Measurements from ENCODE around the gene HBA2. TPM values are rescaled to one million over a fixed set of nuclear protein-coding genes. Genes with fewer than 3 reads are reported as not detected.

The HBA2 gene
- total RNA-seq, 5 donors from 2014 or later (not counting 1 experiment from before 2014, with no cell fraction given): 13.2 TPM; not detected in 4

DNA sequence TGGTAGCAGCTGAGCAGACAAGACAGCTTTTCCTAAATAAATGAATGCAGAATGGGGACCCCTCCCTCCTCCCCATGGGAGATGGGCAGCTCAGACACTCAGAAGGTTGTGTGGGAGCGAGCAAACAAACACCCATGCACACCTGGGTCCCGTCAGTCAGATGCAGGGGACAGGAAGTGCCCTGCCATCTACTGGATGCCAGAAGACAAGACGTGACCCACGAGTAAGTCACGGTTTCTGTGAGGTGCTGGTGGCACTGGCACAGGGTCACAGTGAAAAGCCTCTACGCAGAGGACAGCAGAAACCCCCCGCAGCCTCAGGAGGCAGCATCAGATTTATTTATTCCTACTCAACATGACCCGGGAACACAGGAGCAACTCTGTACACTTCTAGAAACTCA lies 16.0 kb downstream of the HBA2 start:
- ATAC-seq (replicated peaks in 1 of 4) (peak; percentile 74 to 89 (median 82)), DNase-seq (peak in 21 of 35 experiments; percentile 9 to 50 (median 26))
- no peak overlapping the region for H3K27ac ChIP-seq (ENCODE audit: low read length)
- Mint-ChIP-seq H3K36me3 (peaks cover 39% of the 10 kb centered on the region), H3K27me3 (no peaks in the 10 kb centered on the region), H3K4me1 (peaks cover 0 to 8% (median 4%) of the 10 kb centered on the region in 3 donors), H3K9me3 (no peaks in the 10 kb centered on the region), H3K4me3 (no peak overlapping the region), H3K27ac (peak overlapping the region in 1 of 2 donors; percentile 75)
- 38% methylated on average over 6 of the region's 8 CpGs for WGBS (ENCODE audit: insufficient coverage)
- ChIA-PET POLR2A (no interaction called here), CTCF (interaction anchor here in 1 of 2 donors (0.5 to 1.1 kb wide), 3 partner anchors 8 to 776 kb away, joined by 3 to 7 read pairs (median 4); no protein-coding TSS in a partner anchor)
- H3K4me1 ChIP-seq (ENCODE audit: control insufficient read depth in 1 of 2, extremely low read depth in 1 of 2, insufficient read depth in 2 of 2, low read length in 2 of 2): peaks cover 0 to 2% of the 10 kb centered on the region in 2 experiments
- peaks cover 7 to 60% of the 10 kb centered on the region in 2 donors for H3K36me3 ChIP-seq (ENCODE audit: control insufficient read depth in 2 of 2, extremely low read depth in 1 of 2, insufficient read depth in 1 of 2, low read length in 1 of 2)
- H3K4me3 ChIP-seq (ENCODE audit: control insufficient read depth in 1 of 2, extremely low read depth in 1 of 2, low read length in 1 of 2): no peak overlapping the region
- no peaks in the 10 kb centered on the region for H3K9me3 ChIP-seq
- H3K27me3 ChIP-seq (replicated peaks in 1 of 2; ENCODE audit: control insufficient read depth in 2 of 2, extremely low read depth in 1 of 2, insufficient read depth in 2 of 2, low read length in 1 of 2): no peaks in the 10 kb centered on the region

DNA sequence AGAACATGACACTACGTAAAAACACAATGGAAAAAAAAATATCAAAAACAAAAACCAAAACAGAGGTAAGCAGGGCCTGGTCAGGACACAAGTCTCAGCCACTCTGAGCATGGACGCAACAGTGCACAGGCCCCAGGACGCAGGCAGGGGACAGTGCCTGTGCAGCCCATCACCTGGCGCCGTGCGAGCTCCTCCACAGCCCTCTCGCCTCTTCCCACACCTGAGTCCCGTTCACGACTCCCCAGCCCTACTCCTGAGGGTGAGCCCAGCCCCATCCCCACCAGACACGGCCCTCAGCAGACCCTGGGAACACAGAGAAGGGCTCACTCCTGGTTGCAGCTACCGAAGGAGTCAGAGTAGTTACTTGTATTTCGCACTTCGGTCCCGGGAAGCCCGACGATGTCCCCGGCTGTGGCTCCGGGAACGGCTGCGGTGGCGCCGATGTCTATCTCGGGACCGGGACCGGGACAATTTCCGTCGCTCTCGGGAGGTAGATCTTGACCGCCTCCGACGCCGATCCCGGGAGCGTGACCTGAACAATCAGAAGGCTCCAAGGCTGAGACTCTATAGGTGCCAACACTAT lies 17.0 kb downstream of the HBA2 start:
- DNase-seq: no peak
- Mint-ChIP-seq H3K4me1 (peaks cover 0 to 8% (median 4%) of the 10 kb centered on the region in 3 donors), H3K9me3 (no peaks in the 10 kb centered on the region), H3K27ac (no peak overlapping the region), H3K27me3 (no peaks in the 10 kb centered on the region), H3K4me3 (no peak overlapping the region), H3K36me3 (peaks cover 45% of the 10 kb centered on the region)
- CTCF ChIA-PET: no interaction called here
- H3K27ac ChIP-seq (ENCODE audit: low read length): no peak overlapping the region
- no peak for ATAC-seq (replicated peaks in 1 of 4)
- H3K4me3 ChIP-seq (ENCODE audit: control insufficient read depth in 1 of 2, extremely low read depth in 1 of 2, low read length in 1 of 2): no peak overlapping the region
- POLR2A ChIA-PET: no interaction called here
- peaks cover 0 to 2% of the 10 kb centered on the region in 2 experiments for H3K4me1 ChIP-seq (ENCODE audit: control insufficient read depth in 1 of 2, extremely low read depth in 1 of 2, insufficient read depth in 2 of 2, low read length in 2 of 2)
- WGBS (ENCODE audit: insufficient coverage): 98% methylated on average over 34 of the region's 34 CpGs
- H3K36me3 ChIP-seq (ENCODE audit: control insufficient read depth in 2 of 2, extremely low read depth in 1 of 2, insufficient read depth in 1 of 2, low read length in 1 of 2): peaks cover 7 to 70% of the 10 kb centered on the region in 2 donors
- H3K9me3 ChIP-seq: no peaks in the 10 kb centered on the region
- no peaks in the 10 kb centered on the region for H3K27me3 ChIP-seq (replicated peaks in 1 of 2; ENCODE audit: control insufficient read depth in 2 of 2, extremely low read depth in 1 of 2, insufficient read depth in 2 of 2, low read length in 1 of 2)

DNA sequence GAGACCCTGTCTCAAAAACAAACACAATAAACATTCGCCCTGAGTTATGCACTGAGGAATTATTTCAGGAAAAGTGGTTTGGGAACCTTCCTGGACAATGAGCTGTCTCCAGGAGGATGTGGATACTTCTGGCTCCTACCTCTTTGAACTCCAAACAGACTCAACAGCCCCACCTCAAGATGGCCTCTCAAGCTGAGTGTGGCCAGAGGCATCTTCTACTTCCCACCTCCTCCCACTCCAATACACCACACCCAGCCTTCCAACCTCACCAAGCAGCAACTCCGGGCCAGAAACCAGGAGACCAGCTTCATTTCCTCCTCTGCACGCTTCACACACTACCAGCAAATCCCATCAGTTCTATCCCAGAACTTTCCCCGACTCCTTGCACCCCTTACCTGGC lies 19.2 kb downstream of the HBA2 start:
- ChIA-PET POLR2A (no interaction called here), CTCF (no interaction called here)
- Mint-ChIP-seq H3K4me1 (peaks cover 0 to 8% (median 4%) of the 10 kb centered on the region in 3 donors), H3K4me3 (no peak overlapping the region), H3K9me3 (no peaks in the 10 kb centered on the region), H3K27me3 (no peaks in the 10 kb centered on the region), H3K36me3 (peaks cover 51% of the 10 kb centered on the region), H3K27ac (no peak overlapping the region)
- H3K4me1 ChIP-seq (ENCODE audit: control insufficient read depth in 1 of 2, extremely low read depth in 1 of 2, insufficient read depth in 2 of 2, low read length in 2 of 2): peaks cover 0 to 2% of the 10 kb centered on the region in 2 experiments
- no peak overlapping the region for H3K27ac ChIP-seq (ENCODE audit: low read length)
- no peak for ATAC-seq (replicated peaks in 1 of 4)
- H3K27me3 ChIP-seq (replicated peaks in 1 of 2; ENCODE audit: control insufficient read depth in 2 of 2, extremely low read depth in 1 of 2, insufficient read depth in 2 of 2, low read length in 1 of 2): no peaks in the 10 kb centered on the region
- 90% methylated on average over 3 of the region's 4 CpGs for WGBS (ENCODE audit: insufficient coverage)
- no peak for DNase-seq
- peaks cover 18 to 85% of the 10 kb centered on the region in 2 donors for H3K36me3 ChIP-seq (ENCODE audit: control insufficient read depth in 2 of 2, extremely low read depth in 1 of 2, insufficient read depth in 1 of 2, low read length in 1 of 2)
- H3K9me3 ChIP-seq: no peaks in the 10 kb centered on the region
- no peak overlapping the region for H3K4me3 ChIP-seq (ENCODE audit: control insufficient read depth in 1 of 2, extremely low read depth in 1 of 2, low read length in 1 of 2)

DNA sequence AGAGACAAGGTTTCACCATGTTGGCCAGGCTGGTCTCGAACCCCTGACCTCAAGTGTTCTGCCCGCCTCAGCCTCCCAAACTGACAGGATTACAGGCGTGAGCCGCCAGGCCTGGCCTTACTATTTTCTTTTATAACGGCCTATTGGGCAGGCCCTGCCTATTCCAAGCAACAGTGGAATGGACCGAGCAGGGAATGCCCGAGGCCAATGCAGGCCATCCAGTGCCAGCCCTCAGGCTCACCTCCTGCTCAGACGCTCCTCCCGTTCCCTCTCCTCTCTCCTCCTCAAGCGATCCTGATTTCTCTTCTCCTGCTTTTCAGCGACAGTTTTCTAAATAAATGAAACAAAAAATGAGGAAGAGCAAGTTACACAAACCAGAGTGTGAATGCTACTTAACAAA lies 20.0 kb downstream of the HBA2 start:
- 98% methylated on average over 7 of the region's 11 CpGs for WGBS (ENCODE audit: insufficient coverage)
- ChIA-PET CTCF (no interaction called here), POLR2A (interaction anchor here in 1 of 2 donors (0.6 kb wide), 1 partner anchor 25 kb away, joined by 3 read pairs; no protein-coding TSS in a partner anchor)
- Mint-ChIP-seq H3K9me3 (no peaks in the 10 kb centered on the region), H3K4me1 (peaks cover 0 to 8% (median 4%) of the 10 kb centered on the region in 3 donors), H3K27ac (no peak overlapping the region), H3K4me3 (no peak overlapping the region), H3K36me3 (peaks cover 51% of the 10 kb centered on the region), H3K27me3 (no peaks in the 10 kb centered on the region)
- peaks cover 0 to 2% of the 10 kb centered on the region in 2 experiments for H3K4me1 ChIP-seq (ENCODE audit: control insufficient read depth in 1 of 2, extremely low read depth in 1 of 2, insufficient read depth in 2 of 2, low read length in 2 of 2)
- no peak for ATAC-seq (replicated peaks in 1 of 4)
- DNase-seq: no peak
- no peaks in the 10 kb centered on the region for H3K27me3 ChIP-seq (replicated peaks in 1 of 2; ENCODE audit: control insufficient read depth in 2 of 2, extremely low read depth in 1 of 2, insufficient read depth in 2 of 2, low read length in 1 of 2)
- H3K27ac ChIP-seq (ENCODE audit: low read length): no peak overlapping the region
- no peaks in the 10 kb centered on the region for H3K9me3 ChIP-seq
- H3K36me3 ChIP-seq (ENCODE audit: control insufficient read depth in 2 of 2, extremely low read depth in 1 of 2, insufficient read depth in 1 of 2, low read length in 1 of 2): peaks cover 21 to 87% of the 10 kb centered on the region in 2 donors
- no peak overlapping the region for H3K4me3 ChIP-seq (ENCODE audit: control insufficient read depth in 1 of 2, extremely low read depth in 1 of 2, low read length in 1 of 2)

DNA sequence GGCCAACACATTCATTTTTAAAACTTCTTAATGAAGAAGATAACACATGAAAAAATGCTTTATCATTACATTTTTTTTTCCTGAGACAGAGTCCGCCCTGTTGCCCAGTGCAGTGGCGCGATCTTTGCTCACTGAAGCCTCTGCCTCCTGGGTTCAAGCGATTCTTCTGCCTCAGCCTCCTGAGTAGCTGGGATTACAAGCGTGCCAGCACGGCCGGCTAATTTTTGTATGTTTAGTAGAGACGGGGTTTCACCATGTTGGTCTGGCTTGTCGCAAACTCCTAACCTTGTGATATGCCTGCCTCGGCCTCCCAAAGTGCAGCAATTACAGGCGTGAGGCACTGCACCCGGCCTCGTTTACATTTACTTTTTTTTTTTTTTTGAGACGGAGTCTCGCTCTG lies 20.8 kb downstream of the HBA2 start:
- CTCF ChIA-PET: interaction anchor here in 1 of 2 donors (0.7 kb wide), 2 partner anchors 158 to 1145 kb away, joined by 3 to 4 read pairs; no protein-coding TSS in a partner anchor
- POLR2A ChIA-PET: no interaction called here
- Histone ChIP-seq H3K4me3 (ENCODE audit: control insufficient read depth in 1 of 2, extremely low read depth in 1 of 2, low read length in 1 of 2) (no peak overlapping the region), H3K27ac (ENCODE audit: low read length) (no peak overlapping the region), H3K36me3 (ENCODE audit: control insufficient read depth in 2 of 2, extremely low read depth in 1 of 2, insufficient read depth in 1 of 2, low read length in 1 of 2) (peaks cover 22 to 90% of the 10 kb centered on the region in 2 donors), H3K9me3 (no peaks in the 10 kb centered on the region), H3K4me1 (ENCODE audit: control insufficient read depth in 1 of 2, extremely low read depth in 1 of 2, insufficient read depth in 2 of 2, low read length in 2 of 2) (peaks cover 0 to 2% of the 10 kb centered on the region in 2 experiments), H3K27me3 (replicated peaks in 1 of 2; ENCODE audit: control insufficient read depth in 2 of 2, extremely low read depth in 1 of 2, insufficient read depth in 2 of 2, low read length in 1 of 2) (no peaks in the 10 kb centered on the region)
- Mint-ChIP-seq H3K4me3 (no peak overlapping the region), H3K36me3 (peaks cover 54% of the 10 kb centered on the region), H3K9me3 (no peaks in the 10 kb centered on the region), H3K27ac (no peak overlapping the region), H3K27me3 (no peaks in the 10 kb centered on the region), H3K4me1 (peaks cover 0 to 8% (median 4%) of the 10 kb centered on the region in 3 donors)
- DNase-seq (no peak), ATAC-seq (replicated peaks in 1 of 4) (no peak)
- WGBS (ENCODE audit: insufficient coverage): 97% methylated on average over 5 of the region's 15 CpGs

DNA sequence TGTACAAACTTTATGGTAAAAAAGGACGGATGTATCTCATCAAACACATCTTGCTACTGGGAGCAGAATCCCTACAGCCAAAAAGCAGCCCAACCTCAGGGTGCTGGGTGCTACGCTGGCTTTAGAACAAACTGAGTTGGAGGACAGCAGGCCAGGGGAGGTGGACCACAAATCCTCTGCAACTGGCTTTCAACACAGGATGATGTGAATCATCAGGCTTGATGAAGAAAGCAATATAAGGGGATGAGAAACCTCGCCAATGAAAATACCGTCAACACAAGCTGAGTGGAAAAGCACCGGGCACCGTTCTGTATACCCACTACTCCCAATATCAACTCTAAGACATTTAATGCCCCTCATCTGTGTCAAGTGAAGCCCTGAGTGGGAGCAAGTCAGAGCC lies 21.8 kb downstream of the HBA2 start:
- no peak overlapping the region for H3K4me3 Mint-ChIP-seq
- H3K4me1 Mint-ChIP-seq: no peaks in the 10 kb centered on the region
- 100% methylated on average over 1 of the region's 6 CpGs for WGBS (ENCODE audit: insufficient coverage)
- Histone ChIP-seq H3K9me3 (no peaks in the 10 kb centered on the region), H3K36me3 (ENCODE audit: control insufficient read depth in 2 of 2, extremely low read depth in 1 of 2, insufficient read depth in 1 of 2, low read length in 1 of 2) (peaks cover 22 to 90% of the 10 kb centered on the region in 2 donors), H3K4me1 (ENCODE audit: control insufficient read depth in 1 of 2, extremely low read depth in 1 of 2, insufficient read depth in 2 of 2, low read length in 2 of 2) (no peaks in the 10 kb centered on the region), H3K27me3 (replicated peaks in 1 of 2; ENCODE audit: control insufficient read depth in 2 of 2, extremely low read depth in 1 of 2, insufficient read depth in 2 of 2, low read length in 1 of 2) (no peaks in the 10 kb centered on the region), H3K4me3 (ENCODE audit: control insufficient read depth in 1 of 2, extremely low read depth in 1 of 2, low read length in 1 of 2) (no peak overlapping the region), H3K27ac (ENCODE audit: low read length) (no peak overlapping the region)
- DNase-seq (no peak), ATAC-seq (replicated peaks in 1 of 4) (no peak)
- POLR2A ChIA-PET: interaction anchor here in 1 of 2 donors (0.7 kb wide), 1 partner anchor 24 kb away, joined by 4 read pairs; no protein-coding TSS in a partner anchor
- CTCF ChIA-PET: no interaction called here
- H3K36me3 Mint-ChIP-seq: peaks cover 50% of the 10 kb centered on the region
- no peak overlapping the region for H3K27ac Mint-ChIP-seq
- H3K9me3 Mint-ChIP-seq: no peaks in the 10 kb centered on the region
- H3K27me3 Mint-ChIP-seq: no peaks in the 10 kb centered on the region

Measured in T-cell (primary cell).